GM12875 (cell line): ENCODE results near the gene PATL1.

Source experiments
- H3K4me3 ChIP-seq: one replicate; pipeline ENCODE4 v1.5.1; 2011; ENCODE audit warnings: low read depth, low read length, control low read depth
- CTCF ChIP-seq: IDR thresholded peaks from 2 replicates; pipeline ENCODE4 v1.5.1; 2011; ENCODE audit warnings: low read depth, mild to moderate bottlenecking, control low read depth, inconsistent platforms, low read length, moderate library complexity, borderline replicate concordance; ENCODE audit not compliant: insufficient read depth

Gene PATL1

GRCh38 chr11:59659981-59660380, 8.9 kb downstream of the PATL1 start:
- TF ChIP-seq CTCF: no peak
- no peak overlapping the region for H3K4me3 ChIP-seq

DNA sequence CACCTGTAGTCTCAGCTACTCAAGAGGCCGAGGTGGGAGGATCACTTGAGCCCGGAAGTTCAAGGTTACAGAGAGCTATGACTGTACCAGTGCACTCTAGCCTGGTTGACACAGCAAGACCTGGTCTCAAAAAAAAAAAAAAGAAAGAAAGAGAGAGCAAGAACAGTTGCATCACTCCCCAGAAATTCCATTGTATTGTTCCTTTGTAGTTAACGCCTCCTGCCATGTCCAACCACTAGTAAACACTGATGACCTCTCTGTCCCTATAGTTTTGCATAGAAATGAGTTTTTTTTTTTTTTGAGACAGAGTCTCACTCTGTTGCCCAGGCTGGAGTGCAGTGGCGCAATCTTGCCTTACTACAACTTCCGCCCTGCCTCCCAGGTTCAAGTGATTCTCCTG, 10.8 kb downstream of the PATL1 start:
- no peak overlapping the region for H3K4me3 ChIP-seq
- no peak for TF ChIP-seq CTCF

DNA sequence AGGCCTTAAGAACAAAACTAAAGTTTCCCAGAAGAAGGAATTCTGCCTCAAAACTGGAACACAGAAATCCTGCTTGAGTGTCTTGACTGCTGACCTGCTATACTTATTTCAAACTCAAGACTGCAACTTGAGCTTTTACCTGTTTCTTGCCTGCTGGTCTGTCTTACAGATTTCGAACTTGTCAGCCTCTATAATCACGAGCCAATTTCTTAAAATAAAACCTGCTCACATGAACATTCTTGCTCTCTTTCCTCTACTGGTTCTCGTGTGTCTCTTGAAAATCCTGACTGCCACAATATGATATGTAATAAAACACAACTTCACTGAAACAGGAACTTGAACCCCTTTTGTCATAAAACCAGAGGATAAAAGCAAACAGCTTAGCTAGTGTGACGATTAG, 13.9 kb downstream of the PATL1 start:
- no peak for TF ChIP-seq CTCF
- H3K4me3 ChIP-seq: no peak overlapping the region

GRCh38 chr11:59647245-59647980, 21.4 kb downstream of the PATL1 start:
- no peak for TF ChIP-seq CTCF

DNA sequence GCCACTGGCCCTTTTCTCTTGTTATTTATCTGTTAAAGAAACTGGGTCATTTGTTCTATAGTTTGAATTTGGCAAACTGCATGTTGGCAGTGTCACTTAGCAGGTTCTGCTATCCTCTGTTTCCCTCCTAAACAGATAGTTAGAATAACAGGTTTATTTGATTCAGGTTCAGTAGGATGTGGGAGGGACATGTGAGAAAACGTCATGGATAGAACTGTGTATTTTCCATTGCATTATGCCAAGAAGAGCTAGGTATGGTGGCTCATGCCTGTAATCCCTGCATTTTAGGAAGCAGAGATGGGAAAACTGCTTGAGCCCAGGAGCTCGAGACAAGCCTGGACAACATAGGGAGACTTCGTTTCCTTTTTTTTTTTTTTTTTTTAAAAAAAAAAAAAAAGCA, 24.3 kb downstream of the PATL1 start:
- H3K4me3 ChIP-seq: no peak overlapping the region
- TF ChIP-seq CTCF: no peak

More at GRCh38 chr11:59647245-59647980, 21.4 kb downstream of the PATL1 start:
- no peak overlapping the region for H3K4me3 ChIP-seq

DNA sequence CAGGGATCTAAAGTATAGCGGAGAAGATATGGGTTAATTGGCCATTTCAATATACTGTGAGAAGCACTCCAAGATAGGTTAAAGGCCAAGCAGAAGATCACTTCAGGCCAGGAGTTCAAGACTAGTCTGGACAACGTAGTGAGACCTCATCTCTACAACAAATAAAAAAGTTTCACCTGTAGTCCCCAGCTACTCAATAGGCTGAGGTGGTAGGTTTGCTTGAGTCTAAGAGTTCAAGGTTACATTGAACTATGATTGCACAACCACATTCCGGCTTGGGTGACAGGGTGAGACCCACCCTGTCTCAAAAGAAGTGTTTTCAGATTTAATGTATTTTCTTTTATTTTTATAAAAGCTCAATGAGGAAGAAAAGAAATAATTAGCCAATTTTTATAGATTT, 25.4 kb downstream of the PATL1 start:
- no peak for TF ChIP-seq CTCF
- H3K4me3 ChIP-seq: no peak overlapping the region

GRCh38 chr11:59641156-59641555, 27.7 kb downstream of the PATL1 start:
- TF ChIP-seq CTCF: no peak
- H3K4me3 ChIP-seq: no peak overlapping the region
